Measurements from ENCODE around the gene PCCA. TPM values are rescaled to one million over a fixed set of nuclear protein-coding genes. Genes with fewer than 3 reads are reported as not detected.
"Not testable (repeated sequence)": the region's sequence is repeated elsewhere in the genome, so short reads cannot be mapped to it uniquely, and the experiment has no call there.

Gene PCCA
- polyA plus RNA-seq, 1 experiment: 22.6 TPM

- H3K27ac ChIP-seq (ENCODE audit: low read depth, low read length): no peak overlapping the region
- no peak overlapping the region for H3K4me3 ChIP-seq (ENCODE audit: low read depth, low read length)
- CTCF ChIA-PET: interaction anchor here (1.1 kb wide), 1 partner anchor 302 kb away, joined by 3 read pairs; no protein-coding TSS in a partner anchor
- peaks cover 4% of the 10 kb centered on the region; the same call in 1 of the 2 replicates for H3K9me3 ChIP-seq (ENCODE audit: control insufficient read depth, insufficient read depth, low read length)
- POLR2A ChIA-PET: no interaction called here
- no peaks in the 10 kb centered on the region for H3K27me3 ChIP-seq (ENCODE audit: control insufficient read depth, insufficient read depth, low read length)
- DNase-seq (ENCODE audit: low read depth, low spot score): no peak
- TF ChIP-seq CTCF (IDR thresholded peaks at IDR 0.05; ENCODE audit: low read depth, low read length): no peak
Observed at GRCh38 chr13:100095498-100095897, 6.6 kb downstream of the PCCA start.

GRCh38 chr13:100096526-100096925 is 7.6 kb downstream of the PCCA start:
- Histone ChIP-seq H3K4me3 (ENCODE audit: low read depth, low read length) (no peak overlapping the region), H3K27ac (ENCODE audit: low read depth, low read length) (no peak overlapping the region), H3K27me3 (ENCODE audit: control insufficient read depth, insufficient read depth, low read length) (no peaks in the 10 kb centered on the region), H3K9me3 (ENCODE audit: control insufficient read depth, insufficient read depth, low read length) (peaks cover 4% of the 10 kb centered on the region; the same call in 1 of the 2 replicates)
- no peak for DNase-seq (ENCODE audit: low read depth, low spot score)
- ChIA-PET CTCF (no interaction called here), POLR2A (no interaction called here)
- TF ChIP-seq CTCF (IDR thresholded peaks at IDR 0.05; ENCODE audit: low read depth, low read length): no peak

- no peak for DNase-seq (ENCODE audit: low read depth, low spot score)
- CTCF ChIA-PET: no interaction called here
- Histone ChIP-seq H3K4me3 (ENCODE audit: low read depth, low read length) (no peak overlapping the region), H3K27me3 (ENCODE audit: control insufficient read depth, insufficient read depth, low read length) (no peaks in the 10 kb centered on the region), H3K9me3 (ENCODE audit: control insufficient read depth, insufficient read depth, low read length) (peaks cover 4% of the 10 kb centered on the region; the same call in 1 of the 2 replicates), H3K27ac (ENCODE audit: low read depth, low read length) (no peak overlapping the region)
- POLR2A ChIA-PET: interaction anchor here (1.8 kb wide), 1 partner anchor 9 kb away, joined by 4 read pairs; the partner anchor contains the start of gene PCCA
- TF ChIP-seq CTCF (IDR thresholded peaks at IDR 0.05; ENCODE audit: low read depth, low read length): no peak
Observed at GRCh38 chr13:100097821-100098220, 8.9 kb downstream of the PCCA start.

- H3K27ac ChIP-seq (ENCODE audit: low read depth, low read length): no peak overlapping the region
- H3K9me3 ChIP-seq (ENCODE audit: control insufficient read depth, insufficient read depth, low read length): peaks cover 4% of the 10 kb centered on the region; the same call in 1 of the 2 replicates
- POLR2A ChIA-PET: interaction anchor here (1.8 kb wide), 1 partner anchor 10 kb away, joined by 4 read pairs; the partner anchor contains the start of gene PCCA
- H3K4me3 ChIP-seq (ENCODE audit: low read depth, low read length): no peak overlapping the region
- no peak for TF ChIP-seq CTCF (IDR thresholded peaks at IDR 0.05; ENCODE audit: low read depth, low read length)
- CTCF ChIA-PET: interaction anchor here (1.2 kb wide), 1 partner anchor 9 kb away, joined by 7 read pairs; the partner anchor contains the start of gene PCCA
- H3K27me3 ChIP-seq (ENCODE audit: control insufficient read depth, insufficient read depth, low read length): no peaks in the 10 kb centered on the region
- no peak for DNase-seq (ENCODE audit: low read depth, low spot score)
Observed at GRCh38 chr13:100098445-100099116, 9.7 kb downstream of the PCCA start.

GRCh38 chr13:100099117-100099445 is 10.2 kb downstream of the PCCA start:
- H3K27me3 ChIP-seq (ENCODE audit: control insufficient read depth, insufficient read depth, low read length); DNase-seq (ENCODE audit: low read depth, low spot score); H3K9me3 ChIP-seq (ENCODE audit: control insufficient read depth, insufficient read depth, low read length); H3K27ac ChIP-seq (ENCODE audit: low read depth, low read length); H3K4me3 ChIP-seq (ENCODE audit: low read depth, low read length): not testable (repeated sequence)
- ChIA-PET POLR2A (interaction anchor here (1.8 kb wide), 1 partner anchor 10 kb away, joined by 4 read pairs; the partner anchor contains the start of gene PCCA), CTCF (interaction anchor here (1.2 kb wide), 1 partner anchor 9 kb away, joined by 7 read pairs; the partner anchor contains the start of gene PCCA)

Data from AG04450 (cell line).